Neural progenitor cell (in vitro differentiated cells): ENCODE results near the gene AGAP9.
"Not testable (repeated sequence)": the region's sequence is repeated elsewhere in the genome, so short reads cannot be mapped to it uniquely, and the experiment has no call there.

ENCODE experiments used
- EZH2 ChIP-seq: fragments of 200-600 bp; sonication (generic); IDR thresholded peaks from 2 replicates; pipeline ENCODE4 v1.6.1; 2017; ENCODE audit warnings: antibody characterized with exemption, mild to moderate bottlenecking, moderate library complexity
- TF ChIP-seq, protein P1 (sequence below): fragments of 200-600 bp; sonication (generic); IDR thresholded peaks from 2 replicates; pipeline ENCODE4 v1.5.1; 2017; ENCODE audit warnings: antibody characterized with exemption, mild to moderate bottlenecking

- TF ChIP-seq, protein P1, sequence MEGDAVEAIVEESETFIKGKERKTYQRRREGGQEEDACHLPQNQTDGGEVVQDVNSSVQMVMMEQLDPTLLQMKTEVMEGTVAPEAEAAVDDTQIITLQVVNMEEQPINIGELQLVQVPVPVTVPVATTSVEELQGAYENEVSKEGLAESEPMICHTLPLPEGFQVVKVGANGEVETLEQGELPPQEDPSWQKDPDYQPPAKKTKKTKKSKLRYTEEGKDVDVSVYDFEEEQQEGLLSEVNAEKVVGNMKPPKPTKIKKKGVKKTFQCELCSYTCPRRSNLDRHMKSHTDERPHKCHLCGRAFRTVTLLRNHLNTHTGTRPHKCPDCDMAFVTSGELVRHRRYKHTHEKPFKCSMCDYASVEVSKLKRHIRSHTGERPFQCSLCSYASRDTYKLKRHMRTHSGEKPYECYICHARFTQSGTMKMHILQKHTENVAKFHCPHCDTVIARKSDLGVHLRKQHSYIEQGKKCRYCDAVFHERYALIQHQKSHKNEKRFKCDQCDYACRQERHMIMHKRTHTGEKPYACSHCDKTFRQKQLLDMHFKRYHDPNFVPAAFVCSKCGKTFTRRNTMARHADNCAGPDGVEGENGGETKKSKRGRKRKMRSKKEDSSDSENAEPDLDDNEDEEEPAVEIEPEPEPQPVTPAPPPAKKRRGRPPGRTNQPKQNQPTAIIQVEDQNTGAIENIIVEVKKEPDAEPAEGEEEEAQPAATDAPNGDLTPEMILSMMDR, result not testable (repeated sequence)
- not testable (repeated sequence) for TF ChIP-seq EZH2
Measured at GRCh38 chr10:47481768-47482181, 41.7 kb downstream of the AGAP9 start.
